GM21619 (cell line): ENCODE measurements around the gene GKN2.

Experiments
- ATAC-seq: cut with Tn5 transposase; IDR thresholded peaks from one replicate; pipeline ENCODE4 v1.9.1; 2021; ENCODE audit not compliant: unreplicated experiment

GKN2 gene, protein sequence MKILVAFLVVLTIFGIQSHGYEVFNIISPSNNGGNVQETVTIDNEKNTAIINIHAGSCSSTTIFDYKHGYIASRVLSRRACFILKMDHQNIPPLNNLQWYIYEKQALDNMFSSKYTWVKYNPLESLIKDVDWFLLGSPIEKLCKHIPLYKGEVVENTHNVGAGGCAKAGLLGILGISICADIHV

DNA sequence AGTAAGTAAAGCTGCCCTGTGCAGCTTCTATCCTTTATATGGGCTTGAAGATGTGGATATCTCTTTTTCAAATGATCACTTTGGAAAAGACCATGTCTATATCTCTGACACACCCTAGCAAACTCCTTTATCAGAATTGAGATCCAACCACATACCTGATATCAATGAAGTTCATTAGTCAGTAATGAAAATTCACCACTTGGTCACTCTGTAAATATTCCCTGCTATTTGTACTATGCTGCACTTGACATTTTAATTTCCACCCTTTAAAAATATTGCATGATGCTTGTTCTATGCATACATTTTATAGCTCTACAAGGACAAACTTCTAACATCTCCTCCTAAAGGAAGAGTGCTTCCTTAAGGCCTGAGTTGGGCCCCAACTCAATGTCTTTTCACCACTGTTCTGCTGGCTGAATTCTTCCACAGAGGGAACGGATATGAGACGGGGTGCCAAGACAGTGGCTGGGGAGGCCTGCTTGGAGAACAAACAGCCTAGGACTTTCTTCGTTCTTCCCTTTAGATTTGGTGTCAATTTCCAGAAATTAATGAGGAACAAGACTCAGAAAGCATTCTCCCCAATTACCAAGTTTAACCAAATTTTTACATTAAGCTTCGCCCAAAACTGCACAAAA lies at the start of gene GKN2:
Gene GKN2, minus strand, starts transcription at position 7 of the 635 bp plus-strand sequence. CDS start 32 bp downstream, outside the sequence.
- ATAC-seq: no peak

DNA sequence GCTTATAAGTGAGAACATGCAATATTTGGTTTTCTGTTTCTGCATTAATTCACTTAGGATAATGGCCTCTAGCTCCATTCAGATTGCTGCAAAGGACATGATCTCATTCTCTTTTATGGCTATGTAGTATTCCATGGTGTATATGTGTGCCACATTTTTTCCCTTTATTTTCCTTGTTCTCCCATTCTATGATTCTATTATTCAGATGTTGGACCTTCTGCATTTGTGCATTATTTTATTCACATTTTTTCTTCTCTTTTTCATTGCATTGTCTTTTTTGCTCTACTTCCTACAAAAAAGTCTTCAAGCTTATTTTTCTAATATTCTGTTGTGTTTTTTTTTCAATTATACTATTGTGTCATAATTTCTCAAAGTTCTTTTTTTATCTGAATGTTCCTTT lies 49.2 kb upstream of the GKN2 start:
- no peak for ATAC-seq

DNA sequence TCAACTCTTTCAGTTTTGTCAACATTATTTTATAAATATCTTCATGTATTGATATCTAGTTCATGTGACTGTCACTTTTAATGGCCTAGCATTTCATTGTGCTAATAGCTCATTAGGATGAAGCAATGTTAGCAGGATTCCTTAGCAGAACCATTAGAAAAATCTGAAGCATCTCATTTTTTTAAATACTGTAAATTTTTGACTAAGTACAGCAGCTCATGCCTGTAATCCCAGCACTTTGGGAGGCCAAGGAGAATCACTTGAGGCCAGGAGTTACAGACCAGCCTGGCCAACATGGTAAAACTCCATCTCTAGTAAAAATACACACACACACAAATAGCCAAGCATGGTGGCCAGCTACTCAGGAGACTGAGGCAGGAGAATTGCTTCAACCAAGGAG lies 44.7 kb upstream of the GKN2 start:
- ATAC-seq: no peak

DNA sequence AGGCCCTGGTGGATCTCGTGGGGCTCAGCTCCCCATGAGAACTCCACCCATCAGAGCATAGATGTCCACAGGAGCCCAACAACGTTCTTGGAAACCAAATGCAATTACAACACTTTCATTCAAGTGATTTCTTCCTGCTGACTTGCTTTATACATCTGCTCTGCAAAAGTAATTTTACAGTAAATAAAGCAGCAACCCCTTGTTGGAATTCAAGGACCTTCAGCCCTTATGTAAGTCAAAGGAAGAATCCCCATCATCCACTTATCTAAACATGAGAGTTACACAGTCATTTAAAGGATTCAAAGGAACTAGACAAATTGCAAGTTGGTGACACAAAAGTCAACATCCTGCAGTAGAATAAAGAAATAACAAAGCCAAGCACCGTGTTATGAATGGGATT lies 43.2 kb upstream of the GKN2 start:
- no peak for ATAC-seq

DNA sequence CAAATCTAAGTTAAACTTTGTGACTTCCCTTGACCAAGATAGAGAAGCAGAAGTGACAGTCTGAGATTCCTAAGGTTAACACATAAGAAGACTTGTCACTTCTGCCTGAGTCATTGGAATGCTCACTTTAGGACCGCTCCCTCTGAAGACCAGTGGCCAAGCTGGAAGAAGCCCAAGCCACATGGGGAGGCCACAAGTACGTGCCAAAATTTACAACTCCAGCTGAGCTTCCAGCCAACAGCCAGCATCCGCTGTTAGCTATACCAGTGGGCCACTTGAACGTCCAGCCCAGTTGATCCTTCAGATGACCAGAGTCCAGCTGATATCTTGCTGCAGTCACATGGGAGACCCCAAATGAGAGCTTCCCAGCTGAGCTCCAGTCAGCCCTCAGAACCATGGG lies 42.2 kb upstream of the GKN2 start:
- ATAC-seq: no peak

DNA sequence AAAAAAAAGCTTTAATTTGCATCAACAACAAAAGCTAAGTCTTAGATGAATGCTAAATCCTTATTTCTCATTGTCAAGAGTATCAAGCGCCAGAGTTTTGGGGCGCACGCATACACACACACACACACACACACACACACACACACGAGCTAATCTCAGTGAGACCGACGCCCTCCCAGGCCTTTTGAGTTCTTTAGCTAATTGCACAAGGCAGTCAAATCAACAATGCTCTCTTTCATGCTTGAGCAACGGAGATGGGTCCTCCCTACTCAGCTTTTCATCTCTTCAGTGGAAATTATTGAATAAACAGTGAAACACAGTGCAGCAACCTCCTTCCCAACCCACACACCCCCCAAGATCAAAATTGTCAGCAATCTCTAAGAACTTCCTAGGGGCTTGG lies 41.0 kb upstream of the GKN2 start:
- no peak for ATAC-seq

DNA sequence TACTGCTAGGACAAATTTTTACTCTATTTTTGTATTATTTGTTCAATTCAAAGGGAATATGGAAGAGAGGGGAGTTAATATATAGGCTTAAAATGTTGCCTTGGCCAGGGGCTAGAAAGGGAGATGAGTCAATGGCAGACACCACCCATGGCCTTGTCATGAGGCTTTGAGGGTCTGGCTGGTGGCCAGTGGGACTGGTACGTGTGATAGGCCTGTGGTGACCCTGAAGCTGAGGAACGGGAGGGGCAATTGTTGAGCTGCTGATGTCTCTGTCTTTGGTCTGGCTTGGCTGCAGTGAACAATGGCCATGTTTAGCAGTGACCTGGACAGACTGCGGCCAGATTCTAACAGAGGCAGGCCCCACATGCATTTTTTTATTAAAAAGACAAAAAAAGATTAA lies 40.2 kb upstream of the GKN2 start:
- no peak for ATAC-seq

DNA sequence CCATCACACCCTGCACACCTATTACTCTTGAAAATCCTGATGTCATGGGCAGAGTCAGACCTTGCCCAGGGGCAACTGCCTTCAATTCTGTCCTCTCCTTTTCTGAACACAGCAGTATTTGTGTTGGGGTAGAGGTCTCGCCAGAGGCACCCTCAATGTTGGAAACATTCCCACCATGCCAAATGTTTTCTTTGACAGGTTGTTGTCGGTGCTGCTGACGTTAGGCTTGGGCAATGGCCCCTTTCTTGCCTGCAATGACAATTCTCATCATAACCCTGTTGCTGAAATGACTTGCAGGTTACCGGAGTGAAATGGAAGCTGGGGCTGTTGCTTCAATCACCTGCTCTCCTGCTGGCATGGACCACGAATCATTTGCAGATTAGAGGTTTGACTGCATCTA lies 39.6 kb upstream of the GKN2 start:
- no peak for ATAC-seq

DNA sequence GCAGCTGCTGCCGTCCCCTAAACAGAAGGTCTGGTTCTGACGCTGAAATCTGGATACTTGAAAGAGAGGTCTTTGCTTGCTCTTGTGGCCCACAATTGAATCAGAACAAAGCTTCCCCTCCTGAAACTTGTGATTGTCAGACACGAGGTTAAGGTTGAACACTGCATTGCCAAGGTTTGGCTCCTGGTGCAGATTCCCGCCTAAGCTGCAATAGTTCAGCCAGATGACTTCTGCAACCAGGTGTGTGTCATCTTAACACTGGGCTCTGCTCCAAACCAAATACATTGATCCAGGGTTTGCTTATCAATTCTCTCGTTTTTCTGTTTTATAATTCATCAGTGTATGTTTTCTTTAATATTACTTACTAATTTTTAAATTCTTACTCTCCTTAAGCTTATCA lies 36.3 kb upstream of the GKN2 start:
- ATAC-seq: no peak

DNA sequence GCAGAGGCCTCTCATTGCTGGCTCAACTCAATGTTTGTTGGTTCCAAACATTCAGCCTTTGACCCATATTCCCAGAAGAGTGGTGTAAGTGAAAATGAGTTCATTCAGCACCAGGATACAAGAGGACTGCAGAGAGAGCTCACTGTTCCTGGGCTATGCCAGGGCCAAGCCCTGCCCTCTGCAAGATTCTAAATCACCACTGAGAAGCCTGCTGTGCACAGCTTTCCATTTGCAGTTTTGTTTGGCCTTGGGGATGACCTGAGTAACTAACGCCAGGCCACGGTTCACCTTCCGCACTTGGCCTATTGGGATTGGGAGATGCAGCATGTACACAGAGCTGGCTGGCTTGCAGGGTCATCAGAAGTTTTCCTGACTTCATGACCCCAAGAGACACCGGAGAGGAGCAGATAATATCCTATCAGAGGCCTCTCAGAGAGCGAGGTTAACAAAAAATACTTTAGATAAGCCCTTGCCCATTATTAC lies 34.4 kb upstream of the GKN2 start:
- ATAC-seq: no peak

DNA sequence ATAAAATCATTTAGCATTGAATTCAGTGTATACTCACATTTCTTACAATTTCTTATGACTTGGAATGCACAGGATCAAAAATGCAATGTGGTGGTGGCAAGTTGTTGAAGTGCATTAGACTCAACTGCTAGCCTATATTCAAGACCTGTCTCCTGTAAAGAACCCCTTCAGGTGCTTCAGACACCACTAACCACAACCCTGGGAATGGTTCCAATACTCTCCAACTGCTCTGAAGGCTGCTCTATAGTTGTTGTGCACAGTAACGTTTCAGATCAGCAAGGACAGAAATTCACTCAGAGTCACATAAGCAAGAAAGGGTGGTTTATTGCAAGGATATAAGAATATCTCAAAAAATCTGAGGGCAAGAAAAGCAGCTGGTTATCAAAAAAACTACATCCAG lies 28.3 kb upstream of the GKN2 start:
- ATAC-seq: no peak

DNA sequence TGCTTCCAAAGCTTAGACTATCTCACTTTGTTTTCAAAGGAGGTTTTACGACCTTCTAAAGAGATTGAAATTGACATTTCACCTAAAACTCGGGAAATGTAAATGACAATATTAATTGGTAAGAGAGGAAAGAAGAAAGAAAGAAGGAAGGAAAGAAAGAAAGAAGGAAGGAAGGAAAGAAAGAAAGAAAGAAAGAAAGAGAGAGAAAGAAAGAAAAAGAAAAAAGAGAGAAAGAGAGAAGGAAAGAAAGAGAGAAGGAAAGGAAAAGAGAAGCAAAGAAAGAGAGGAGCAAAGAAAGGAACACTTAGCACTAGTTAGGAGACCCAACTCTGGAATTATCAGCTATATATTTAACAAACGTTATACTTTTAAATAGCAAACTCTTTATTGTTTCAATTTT lies 25.4 kb upstream of the GKN2 start:
- no peak for ATAC-seq

DNA sequence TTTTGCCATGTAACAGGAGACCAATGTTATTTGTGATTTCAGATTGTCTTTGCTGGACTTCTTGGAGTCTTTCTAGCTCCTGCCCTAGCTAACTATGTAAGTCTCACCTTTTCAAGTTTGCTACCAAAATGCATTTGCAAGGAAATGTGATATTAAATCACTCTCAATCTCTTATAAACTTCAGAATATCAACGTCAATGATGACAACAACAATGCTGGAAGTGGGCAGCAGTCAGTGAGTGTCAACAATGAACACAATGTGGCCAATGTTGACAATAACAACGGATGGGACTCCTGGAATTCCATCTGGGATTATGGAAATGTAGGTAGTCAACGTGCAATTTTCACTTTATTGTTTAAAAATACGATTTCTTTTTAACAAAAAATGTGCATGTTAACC lies 24.8 kb upstream of the GKN2 start:
- ATAC-seq: no peak

DNA sequence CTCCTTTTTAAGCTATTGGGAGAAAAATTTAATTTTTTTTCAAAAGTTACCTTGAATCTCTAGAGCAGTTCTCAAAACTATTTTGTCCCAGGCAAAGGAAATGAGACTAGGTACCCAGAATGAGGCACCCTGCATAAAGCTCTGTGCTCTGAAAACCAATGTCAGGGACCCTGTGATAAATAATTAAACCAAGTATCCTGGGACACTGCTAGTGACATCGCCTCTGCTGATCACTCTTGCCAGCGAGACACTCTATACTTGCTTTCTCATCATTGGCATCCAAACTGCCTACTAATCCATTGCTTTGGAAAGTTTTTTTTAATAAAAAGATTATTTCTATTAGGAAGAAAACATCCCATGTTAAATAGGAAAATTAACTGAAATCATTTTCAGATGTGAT lies 23.2 kb upstream of the GKN2 start:
- ATAC-seq: no peak

DNA sequence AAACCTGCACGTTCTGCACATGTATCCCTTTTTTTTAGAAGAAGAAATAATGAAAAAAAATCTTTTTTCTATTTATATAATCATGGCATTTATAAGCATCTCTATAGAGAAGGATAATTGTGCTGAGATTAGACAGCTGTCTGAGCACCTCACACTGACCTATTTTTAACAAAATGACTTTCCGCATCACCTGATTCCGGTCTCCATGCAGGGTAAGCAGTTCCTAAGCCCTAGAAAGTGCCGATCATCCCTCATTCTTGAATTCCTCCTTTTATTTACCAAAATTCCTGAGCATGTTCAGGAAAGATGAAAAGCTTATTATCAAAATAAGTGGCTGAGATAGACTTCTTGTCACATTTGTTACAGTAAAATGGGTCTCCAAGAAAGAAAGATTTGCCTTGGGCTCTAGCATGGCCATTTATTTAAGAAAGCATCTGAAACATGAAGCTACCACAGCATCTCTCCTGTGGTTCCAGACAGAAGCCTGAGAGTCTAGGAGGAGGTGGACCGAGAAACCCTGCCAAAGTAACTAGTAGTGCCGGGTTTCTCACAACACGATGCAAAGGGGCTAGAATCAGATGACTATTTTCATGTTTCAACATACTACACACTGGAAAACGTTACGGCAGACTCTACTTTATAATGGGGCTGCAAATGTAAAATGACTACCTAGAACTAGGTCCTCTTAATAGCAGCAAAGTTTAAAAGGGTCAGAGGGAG lies 22.4 kb upstream of the GKN2 start:
- ATAC-seq: no peak

DNA sequence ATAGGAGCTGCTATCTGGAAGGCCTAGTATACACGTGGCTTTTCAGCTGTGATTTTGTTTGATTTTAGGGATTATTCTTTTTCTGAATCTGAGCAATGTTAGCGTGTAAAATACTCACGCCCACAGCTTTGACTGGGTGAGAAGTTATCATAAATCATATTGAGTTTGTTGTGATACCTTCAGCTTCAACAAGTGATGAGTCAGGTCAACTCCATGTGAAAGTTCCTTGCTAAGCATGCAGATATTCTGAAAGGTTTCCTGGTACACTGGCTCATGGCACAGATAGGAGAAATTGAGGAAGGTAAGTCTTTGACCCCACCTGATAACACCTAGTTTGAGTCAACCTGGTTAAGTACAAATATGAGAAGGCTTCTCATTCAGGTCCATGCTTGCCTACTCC lies 21.6 kb upstream of the GKN2 start, which contains the start of gene GKN1:
Gene GKN1, plus strand, starts transcription at position 386 of the 400 bp plus-strand sequence. CDS start 42 bp downstream, outside the sequence.
- no peak for ATAC-seq

DNA sequence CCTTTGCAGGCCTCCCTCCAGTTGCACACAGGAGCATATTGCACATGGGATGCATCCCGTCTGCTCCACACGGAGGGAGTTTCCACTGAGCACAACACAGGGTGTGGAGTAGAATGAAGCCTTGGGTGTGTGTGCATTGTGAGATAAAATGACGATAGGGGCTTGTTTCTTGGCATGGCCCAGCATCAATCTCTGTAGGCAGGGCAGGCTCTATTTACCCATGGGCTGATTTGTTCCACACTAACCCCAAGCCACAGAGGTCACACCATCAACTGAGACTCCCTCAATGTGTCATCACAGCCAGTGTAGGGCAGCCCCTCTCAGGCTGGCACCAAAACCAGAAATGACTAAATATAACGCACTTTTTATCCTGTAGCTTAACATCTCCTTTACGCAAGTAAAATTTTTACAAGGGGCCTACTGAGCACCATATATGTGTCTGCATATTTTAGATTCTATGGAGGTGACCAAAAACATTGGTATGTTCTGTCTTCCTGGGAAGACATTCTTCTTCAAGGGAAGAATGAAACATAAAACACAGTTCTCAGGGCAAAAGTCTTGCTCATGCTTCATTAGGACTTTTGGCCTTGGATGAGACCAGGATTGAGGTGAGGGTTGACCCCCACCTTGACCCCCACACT lies 19.0 kb upstream of the GKN2 start:
- ATAC-seq: no peak

DNA sequence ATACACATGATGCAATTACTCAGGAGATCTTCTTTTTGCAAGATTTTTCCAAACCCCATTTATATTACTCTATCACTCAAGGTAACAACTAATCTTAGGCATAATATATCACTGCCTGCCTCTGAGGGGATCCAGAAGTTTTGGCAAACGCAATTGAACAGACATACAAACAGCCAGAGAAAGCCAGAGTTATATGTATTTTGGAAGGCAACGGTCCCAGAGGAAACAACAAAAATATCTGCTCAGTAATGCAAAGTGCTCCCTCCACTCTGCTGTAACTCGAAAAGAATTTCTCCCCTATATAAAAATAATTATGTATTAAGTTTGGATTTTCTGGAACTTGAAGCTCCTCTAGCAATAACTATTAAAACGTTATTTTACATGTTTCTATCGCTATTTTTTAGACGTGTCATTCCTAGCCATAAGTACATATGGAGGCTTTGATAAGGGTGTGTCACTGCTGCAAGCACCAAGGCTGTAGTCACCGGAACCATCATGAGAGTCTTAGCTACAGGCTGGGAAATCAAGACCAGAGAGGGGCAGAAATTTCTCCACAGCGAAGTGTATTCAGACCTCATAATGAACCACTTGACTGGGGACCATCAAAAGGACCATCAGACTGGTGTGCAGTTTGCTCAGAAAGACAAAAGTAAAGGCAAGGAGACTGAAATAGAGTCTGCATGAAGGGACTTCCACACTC lies 18.0 kb upstream of the GKN2 start:
- no peak for ATAC-seq

DNA sequence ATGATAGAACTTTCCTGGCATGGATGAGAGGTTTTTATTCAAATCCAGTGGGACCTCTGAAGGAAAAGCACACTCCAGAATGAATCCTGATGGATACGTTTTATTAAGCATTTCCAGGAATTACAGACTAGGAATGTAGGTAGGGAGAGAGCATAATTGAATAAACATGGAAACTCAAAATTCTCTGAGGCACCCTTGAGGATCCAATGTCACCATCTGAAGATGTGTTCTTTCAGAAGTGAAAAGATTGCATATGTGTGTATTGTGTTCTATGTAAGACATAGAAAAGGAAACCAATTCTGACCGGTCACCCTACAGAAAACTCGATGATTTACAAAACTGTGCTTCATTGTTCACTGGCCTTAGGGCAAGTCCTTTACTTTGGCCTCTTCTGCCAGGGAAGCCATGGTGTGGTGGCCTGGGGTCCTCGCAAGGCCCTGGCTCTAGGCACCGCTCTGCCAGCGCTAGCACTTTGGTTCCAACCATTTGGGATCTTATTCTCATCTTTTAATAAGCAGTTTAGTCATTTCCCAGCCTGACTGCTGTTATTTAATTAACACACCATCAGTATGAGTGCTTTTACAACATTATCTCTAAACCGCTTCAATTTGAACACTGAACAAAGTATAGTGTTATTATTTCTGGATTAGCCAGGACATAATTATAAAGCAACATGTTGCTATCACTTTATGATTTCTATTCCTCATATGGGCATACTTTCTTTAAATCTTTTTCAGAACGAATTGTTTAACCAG lies 17.2 kb upstream of the GKN2 start:
- no peak for ATAC-seq

DNA sequence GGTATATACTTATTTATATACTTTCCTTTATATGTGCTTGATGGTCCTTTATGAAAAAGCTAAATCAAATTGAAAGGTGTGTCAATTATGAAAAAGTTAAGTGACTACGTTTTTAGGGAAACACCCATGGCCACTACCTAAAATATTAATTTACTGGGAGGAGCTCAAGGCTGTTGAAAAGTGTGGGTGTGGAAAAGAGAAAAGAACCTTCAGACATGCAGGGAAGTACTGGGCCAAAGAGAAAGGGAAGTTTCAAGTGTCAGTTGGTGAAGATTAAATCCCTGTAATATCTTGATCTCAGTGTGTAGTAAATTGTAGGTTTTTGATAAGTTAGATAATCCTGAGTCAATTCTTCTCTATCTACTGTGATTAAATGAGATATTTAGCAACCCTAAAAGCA lies 15.5 kb upstream of the GKN2 start:
- no peak for ATAC-seq
